NCI-H345 treated with DMSO at 0.1 percent for 48 hours (cell line): ENCODE measurements around the gene TMC2.
"Not testable (repeated sequence)": the region's sequence is repeated elsewhere in the genome, so short reads cannot be mapped to it uniquely, and the experiment has no call there.

ENCODE experiments used
- DNase-seq: peaks from one replicate; lab custom pipeline; 2025; ENCODE audit not compliant: unreplicated experiment; lab: John Stamatoyannopoulos, UW

TMC2 gene

GRCh38 chr20:2536560-2536986 lies at the start of gene TMC2:
Gene TMC2 (plus strand): TSS chr20:2536573. CDS start chr20:2536622, 49 bp downstream.
- DNase-seq: no peak

DNA sequence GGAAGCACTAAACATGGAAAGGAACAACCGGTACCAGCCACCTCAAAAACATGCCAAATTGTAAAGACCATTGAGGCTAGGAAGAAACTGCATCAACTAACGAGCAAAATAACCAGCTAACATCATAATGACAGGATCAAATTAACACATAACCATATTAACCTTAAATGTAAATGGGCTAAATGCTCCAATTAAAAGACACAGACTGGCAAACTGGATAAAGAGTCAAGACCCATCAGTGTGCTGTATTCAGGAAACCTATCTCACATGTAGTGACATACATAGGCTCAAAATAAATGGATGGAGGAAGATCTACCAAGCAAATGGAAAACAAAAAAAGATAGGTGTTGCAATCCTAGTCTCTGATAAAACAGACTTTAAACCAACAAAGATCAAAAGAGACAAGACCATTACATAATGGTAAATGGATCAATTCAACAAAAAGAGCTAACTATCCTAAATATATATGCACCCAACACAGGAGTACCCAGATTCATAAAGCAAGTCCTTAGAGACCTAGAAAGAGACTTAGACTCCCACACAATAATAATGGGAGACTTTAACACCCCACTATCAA lies 33.5 kb upstream of the TMC2 start:
- not testable (repeated sequence) for DNase-seq

GRCh38 chr20:2504803-2505202 lies 31.6 kb upstream of the TMC2 start:
- DNase-seq: not testable (repeated sequence)

GRCh38 chr20:2506426-2506825 lies 29.9 kb upstream of the TMC2 start:
- not testable (repeated sequence) for DNase-seq

- DNase-seq: no peak
These were observed 28.9 kb upstream of the TMC2 start for GRCh38 chr20:2507464-2507863.

DNA sequence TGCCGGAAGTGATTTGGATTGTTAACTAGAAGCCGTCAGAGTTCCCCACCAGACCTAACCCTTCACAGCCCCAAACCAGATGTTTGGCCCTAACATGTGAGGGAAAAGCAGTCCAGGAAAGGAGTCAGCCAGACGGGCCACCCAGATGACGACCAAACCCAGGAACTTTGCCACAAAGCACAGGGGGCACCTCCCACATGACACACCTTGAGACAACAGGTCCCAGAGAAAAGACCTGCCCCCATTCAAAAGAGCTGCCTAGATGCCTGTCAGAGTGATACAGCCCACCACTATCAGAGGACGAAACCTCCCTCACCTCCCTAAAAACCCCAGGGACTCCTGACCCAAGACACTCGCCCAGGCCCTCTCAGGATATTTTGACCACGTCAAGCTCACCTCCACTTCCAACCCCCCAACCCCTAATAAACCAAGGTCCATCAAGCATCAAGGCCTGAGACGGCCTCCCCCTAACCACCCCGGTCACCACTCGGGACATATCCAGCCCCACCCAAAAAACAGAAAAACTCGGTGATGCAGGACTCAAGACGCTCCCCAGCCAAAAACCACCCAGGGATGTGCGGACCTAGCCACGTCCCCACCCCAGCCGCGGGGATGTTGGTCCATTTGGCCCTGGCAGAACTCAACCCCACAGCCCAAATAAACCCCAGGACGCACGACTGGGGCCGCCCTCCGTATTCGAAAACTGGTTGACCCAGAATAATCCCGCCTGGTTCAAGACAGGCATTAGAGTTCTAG lies 28.3 kb upstream of the TMC2 start:
- no peak for DNase-seq

- DNase-seq: peak; percentile 90
These were observed 27.5 kb upstream of the TMC2 start, which contains the start of gene ZNF343 for GRCh38 chr20:2508631-2509467. Gene ZNF343 (minus strand): TSS chr20:2508915. CDS start chr20:2493895, 15,020 bp downstream.

DNA sequence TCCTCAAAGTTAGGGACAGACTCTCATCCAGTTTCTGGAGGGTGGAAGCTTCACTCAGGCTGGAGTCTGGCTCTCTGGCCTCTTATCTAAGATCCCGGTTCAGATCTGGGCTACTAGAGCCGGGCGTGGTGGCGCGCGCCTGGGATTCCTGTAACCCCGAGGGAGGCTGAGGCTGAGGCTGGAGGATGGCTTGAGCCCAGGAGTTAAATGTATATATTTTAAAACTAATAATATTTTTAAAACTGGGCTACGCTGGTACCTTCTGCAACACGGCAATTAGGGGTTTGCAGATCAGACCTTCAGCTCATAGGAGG lies 26.9 kb upstream of the TMC2 start:
- no peak for DNase-seq

DNA sequence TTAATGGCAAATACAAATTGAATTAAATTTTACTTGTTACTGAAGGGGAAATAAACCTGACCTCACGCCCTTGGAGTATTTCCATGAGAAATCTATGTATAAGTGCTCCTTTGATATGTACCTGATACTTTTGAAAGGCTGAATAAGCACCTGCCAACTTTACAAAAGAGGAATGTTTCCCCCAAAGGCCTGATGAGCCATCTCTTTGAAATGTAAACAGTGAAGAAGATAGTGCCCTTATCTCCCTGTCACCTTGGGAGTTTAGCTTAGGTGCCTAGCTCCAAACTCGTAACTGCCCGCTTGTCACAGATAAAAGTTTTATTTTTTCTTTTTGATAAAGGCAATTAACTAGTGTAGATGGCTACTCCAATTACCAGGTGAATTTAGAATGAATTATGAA lies 26.6 kb upstream of the TMC2 start:
- no peak for DNase-seq

- DNase-seq: no peak
These were observed 21.2 kb upstream of the TMC2 start for GRCh38 chr20:2515203-2515602.

DNA sequence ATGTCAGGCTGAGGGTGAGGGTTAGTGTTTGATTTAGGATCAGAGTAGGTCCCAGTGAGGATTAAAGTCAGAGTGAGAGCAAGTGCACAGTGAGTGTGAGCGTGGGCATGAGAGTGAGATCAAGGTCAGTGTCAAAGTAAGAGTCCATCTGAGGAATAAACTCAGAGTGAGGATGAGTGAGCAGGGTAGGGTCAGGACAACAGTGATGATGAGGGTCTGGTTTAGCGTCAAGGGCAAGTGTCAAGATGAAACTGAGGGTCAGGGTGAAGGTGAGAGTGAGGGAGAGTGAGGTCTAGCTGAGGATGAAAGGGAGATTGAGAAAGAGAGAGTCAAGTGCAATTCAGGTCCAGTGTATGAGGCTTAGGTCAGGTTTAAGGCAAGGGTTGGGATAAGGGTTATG lies 20.0 kb upstream of the TMC2 start:
- DNase-seq: no peak

DNA sequence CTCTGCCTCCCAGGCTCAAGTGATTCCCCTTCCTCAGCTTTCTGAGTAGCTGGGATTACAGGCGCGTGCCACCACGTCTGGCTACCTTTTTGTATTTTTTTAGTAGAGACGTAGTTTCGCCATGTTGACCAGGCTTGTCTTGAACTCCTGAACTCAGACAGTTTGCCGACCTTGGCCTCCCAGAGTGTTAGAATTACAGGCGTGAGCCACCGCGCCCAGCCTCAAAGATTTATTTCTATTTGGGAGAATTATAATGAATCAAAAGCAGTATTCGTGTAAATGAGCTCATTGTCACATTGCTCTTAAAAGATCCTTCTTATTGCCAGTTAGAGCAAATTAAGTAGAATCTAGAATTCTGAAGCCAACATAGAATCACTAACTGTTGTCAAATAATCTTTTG lies 18.3 kb upstream of the TMC2 start:
- DNase-seq: no peak

- no peak for DNase-seq
These were observed 17.8 kb upstream of the TMC2 start for GRCh38 chr20:2518558-2518957.

DNA sequence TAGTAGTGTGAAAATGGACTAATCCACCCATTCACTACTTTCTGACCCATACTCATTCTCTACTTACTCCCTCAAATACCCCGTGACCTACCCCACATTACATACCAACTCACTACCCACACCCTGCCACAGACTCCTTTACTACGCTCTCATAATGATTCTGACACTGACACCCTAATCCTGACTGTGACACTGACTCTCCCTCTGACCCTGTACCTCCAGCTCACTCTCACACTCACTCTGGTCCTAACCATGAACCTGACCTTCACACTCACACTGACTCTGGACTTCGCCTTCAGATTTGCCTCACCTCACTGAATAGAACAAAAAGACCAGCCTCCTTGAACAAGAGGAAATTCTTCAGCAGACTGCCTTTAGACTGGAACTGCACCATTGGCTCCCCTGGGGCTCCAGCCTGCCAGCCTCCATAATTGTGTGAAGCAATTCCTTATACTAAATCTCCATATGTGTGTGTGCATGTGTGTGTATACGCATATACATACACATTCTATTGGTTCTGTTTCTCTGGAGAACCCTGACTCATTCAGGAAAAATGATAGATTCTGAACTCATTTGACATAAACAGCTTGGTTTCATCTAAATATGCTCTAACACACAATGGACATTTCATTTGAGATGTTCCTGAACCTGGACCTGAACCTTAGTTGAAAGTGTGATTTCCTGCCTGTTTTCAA lies 17.1 kb upstream of the TMC2 start:
- DNase-seq: no peak

- DNase-seq: no peak
These were observed 15.8 kb upstream of the TMC2 start for GRCh38 chr20:2520617-2521016.

- peak; percentile 12 for DNase-seq
These were observed 14.7 kb upstream of the TMC2 start for GRCh38 chr20:2521369-2522305.

- DNase-seq: not testable (repeated sequence)
These were observed 13.4 kb upstream of the TMC2 start for GRCh38 chr20:2522826-2523429.

DNA sequence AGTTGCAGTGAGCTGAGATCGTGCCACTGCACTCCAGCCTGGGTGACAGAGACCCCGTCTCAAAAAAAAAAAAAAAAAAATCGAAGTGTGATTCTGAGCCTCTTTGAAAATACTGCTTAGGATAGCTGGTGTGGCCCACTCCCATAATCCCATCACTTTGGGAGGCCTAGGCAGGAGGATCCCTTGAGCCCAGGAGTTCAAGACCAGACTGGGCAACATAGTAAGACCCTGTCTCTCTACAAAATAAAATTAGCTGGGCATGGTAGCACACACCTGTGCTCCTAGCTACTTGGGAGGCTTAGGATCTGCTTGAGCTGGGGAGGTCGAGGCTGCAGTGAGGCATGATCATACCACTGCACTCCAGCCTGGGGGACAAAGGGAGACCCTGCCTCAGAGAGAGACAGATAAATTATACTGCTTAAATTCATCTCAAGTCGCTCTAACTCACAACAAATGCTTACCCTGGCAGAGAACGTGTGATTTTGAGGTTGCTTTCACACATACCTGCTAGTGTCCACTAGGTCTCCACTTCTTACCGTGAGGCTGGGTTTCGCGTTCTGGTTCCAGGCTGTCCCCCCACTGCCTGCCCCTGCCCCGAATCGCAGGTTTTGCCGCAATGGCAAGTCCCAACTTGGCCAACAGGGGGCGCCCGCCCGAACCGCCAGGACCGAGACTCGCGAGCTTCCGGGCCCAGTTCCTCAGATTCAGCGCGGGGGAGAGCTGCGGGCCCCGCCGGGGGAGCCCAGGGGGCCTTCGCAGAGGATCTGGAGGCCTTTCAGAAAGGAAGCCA lies 12.3 kb upstream of the TMC2 start:
- peak; percentile 72 for DNase-seq
